ENCODE results near the gene SYPL1. TPM values are rescaled to one million over a fixed set of nuclear protein-coding genes. Genes with fewer than 3 reads are reported as not detected.

SYPL1 gene
- total and polyA plus RNA-seq, 9 of the 15 experiments (the other 6 are each of a cell fraction or from before 2014, with no cell fraction given): 23.8 to 214 (median 70.2) TPM

GRCh38 chr7:106058928-106059324 lies 53.2 kb downstream of the SYPL1 start:
- TF ChIP-seq CC2D1A (IDR thresholded peaks at IDR 0.05): no peak
- Histone ChIP-seq H4K20me1 (replicated peaks; ENCODE audit: control insufficient read depth, insufficient read depth, low read length) (no peaks in the 10 kb centered on the region), H2AFZ (ENCODE audit: low read depth, low read length) (no peak overlapping the region), H3K9ac (ENCODE audit: insufficient read depth in 1 of 2, low read depth in 2 of 2, low read length in 2 of 2) (peak overlapping the region in 1 of 2 experiments; percentile 46; a peak in 2 of 4 replicates), H3K9me1 (ENCODE audit: control insufficient read depth, insufficient read depth, low read length) (no peaks in the 10 kb centered on the region), H3K79me2 (ENCODE audit: control insufficient read depth, insufficient read depth, low read length) (no peaks in the 10 kb centered on the region), H3K4me2 (ENCODE audit: insufficient read depth, low read length) (no peak overlapping the region), H3K27me3 (ENCODE audit: control insufficient read depth in 2 of 2, insufficient read depth in 2 of 2, low read length in 2 of 2) (peaks cover 26 to 72% of the 10 kb centered on the region in 2 experiments; a peak in 4 of 5 replicates), H3K9me3 (replicated peaks; ENCODE audit: control insufficient read depth, insufficient read depth, low read depth, low read length) (no peaks in the 10 kb centered on the region), H3K36me3 (ENCODE audit: control insufficient read depth, insufficient read depth, low read length) (no peaks in the 10 kb centered on the region), H3K4me1 (replicated peaks in 1 of 2; ENCODE audit: control insufficient read depth in 2 of 2, insufficient read depth in 2 of 2, low read length in 2 of 2) (peaks cover 0 to 8% of the 10 kb centered on the region in 2 experiments; a peak in 2 of 5 replicates), H3K27ac (ENCODE audit: extremely low read depth, low read depth, low read length) (no peak overlapping the region), H3K4me3 (no peak overlapping the region)
- no TSS peak for BruUV-seq (replicated peaks)
- POLR2A ChIA-PET: interaction anchor here (1.2 kb wide), 1 partner anchor 109 kb away, joined by 3 read pairs; no protein-coding TSS in a partner anchor
- FAIRE-seq (no peak), DNase-seq (ENCODE audit: extremely low read depth in 1 of 4, low spot score in 3 of 4) (no peak), ATAC-seq (no peak)
- WGBS (ENCODE audit: insufficient coverage, low coverage, missing lambda C conversion rate): 8% methylated on average over 3 of the region's 3 CpGs
- intact Hi-C loops (cut with micrococcal nuclease): no loop called here
- in situ Hi-C loops (cut with MboI): loop anchor here (5.0 kb wide), 1 partner anchor 93 kb away; no protein-coding TSS in a partner anchor
- CTCF ChIA-PET (ENCODE audit: low intra/inter-chr PET ratio): interaction anchor here (2.5 to 4.7 kb wide), 2 partner anchors 90 to 95 kb away, joined by 9 to 125 read pairs; no protein-coding TSS in a partner anchor

GRCh38 chr7:106057962-106058927 lies 53.9 kb downstream of the SYPL1 start:
- BruUV-seq (replicated peaks): no TSS peak
- intact Hi-C loops (cut with micrococcal nuclease) (loop anchor here (1.0 kb wide), 2 partner anchors 95 to 108 kb away; no protein-coding TSS in a partner anchor), in situ Hi-C loops (cut with MboI) (loop anchor here (5.0 kb wide), 1 partner anchor 94 kb away; no protein-coding TSS in a partner anchor)
- no peak; the same call in 2 of the 3 replicates for ATAC-seq
- no peaks in the 10 kb centered on the region for H4K20me1 ChIP-seq (replicated peaks; ENCODE audit: control insufficient read depth, insufficient read depth, low read length)
- no peak overlapping the region for H3K27ac ChIP-seq (ENCODE audit: extremely low read depth, low read depth, low read length)
- H3K27me3 ChIP-seq (ENCODE audit: control insufficient read depth in 2 of 2, insufficient read depth in 2 of 2, low read length in 2 of 2): peaks cover 28 to 71% of the 10 kb centered on the region in 2 experiments; a peak in 4 of 5 replicates
- no peak overlapping the region for H2AFZ ChIP-seq (ENCODE audit: low read depth, low read length)
- no peaks in the 10 kb centered on the region for H3K9me3 ChIP-seq (replicated peaks; ENCODE audit: control insufficient read depth, insufficient read depth, low read depth, low read length)
- no peak overlapping the region for H3K4me2 ChIP-seq (ENCODE audit: insufficient read depth, low read length)
- WGBS (ENCODE audit: insufficient coverage, low coverage, missing lambda C conversion rate): 9% methylated on average over 19 of the region's 19 CpGs
- ChIA-PET CTCF (ENCODE audit: low intra/inter-chr PET ratio) (interaction anchor here (2.5 to 4.7 kb wide), 3 partner anchors 91 to 109 kb away, joined by 9 to 125 read pairs (median 34); no protein-coding TSS in a partner anchor), POLR2A (interaction anchor here (1.1 to 1.2 kb wide), 2 partner anchors 98 to 109 kb away, joined by 3 to 4 read pairs; no protein-coding TSS in a partner anchor)
- FAIRE-seq: no peak
- DNase-seq (ENCODE audit: extremely low read depth in 1 of 4, low spot score in 3 of 4): no peak
- no peak overlapping the region for H3K4me3 ChIP-seq
- no peaks in the 10 kb centered on the region for H3K36me3 ChIP-seq (ENCODE audit: control insufficient read depth, insufficient read depth, low read length)
- H3K4me1 ChIP-seq (replicated peaks in 1 of 2; ENCODE audit: control insufficient read depth in 2 of 2, insufficient read depth in 2 of 2, low read length in 2 of 2): peaks cover 0 to 8% of the 10 kb centered on the region in 2 experiments; a peak in 2 of 5 replicates
- peak overlapping the region in 1 of 2 experiments; percentile 46; a peak in 2 of 4 replicates for H3K9ac ChIP-seq (ENCODE audit: insufficient read depth in 1 of 2, low read depth in 2 of 2, low read length in 2 of 2)
- no peaks in the 10 kb centered on the region for H3K9me1 ChIP-seq (ENCODE audit: control insufficient read depth, insufficient read depth, low read length)
- no peaks in the 10 kb centered on the region for H3K79me2 ChIP-seq (ENCODE audit: control insufficient read depth, insufficient read depth, low read length)
- no peak for TF ChIP-seq DEAF1 (CRISPR knock-in tag; IDR thresholded peaks at IDR 0.05)
- TF ChIP-seq ZFP36 (IDR thresholded peaks at IDR 0.05; ENCODE audit: low read depth, low read length, partially characterized antibody): no peak
- no peak for TF ChIP-seq GATAD2A (IDR thresholded peaks at IDR 0.05)
- TF ChIP-seq ZNF668 (CRISPR knock-in tag; IDR thresholded peaks at IDR 0.05): no peak
- TF ChIP-seq ZNF785 (CRISPR knock-in tag; IDR thresholded peaks at IDR 0.05): no peak
- TF ChIP-seq MBD2 (IDR thresholded peaks at IDR 0.05; ENCODE audit: borderline replicate concordance, low read depth): no peak
- no peak for TF ChIP-seq CREB3L1 (IDR thresholded peaks at IDR 0.05; ENCODE audit: borderline replicate concordance, low read depth)
- TF ChIP-seq FOXA3 (CRISPR knock-in tag; conservative IDR thresholded peaks at IDR 0.05 in 1 of 2, IDR thresholded peaks at IDR 0.05 in 1 of 2): no peak
- TF ChIP-seq ZNF217 (CRISPR knock-in tag; IDR thresholded peaks at IDR 0.05): no peak

All from K562 (cell line).